T-cell (primary cell): ENCODE results near the gene PALS1. TPM values are rescaled to one million over a fixed set of nuclear protein-coding genes. Genes with fewer than 3 reads are reported as not detected.
"Not testable (repeated sequence)": the region's sequence is repeated elsewhere in the genome, so short reads cannot be mapped to it uniquely, and the experiment has no call there.

Experiments used
- ATAC-seq, 4 experiments: fragments of 200-7000 bp in 3 of 4; fragments of 150-1000 bp in 1 of 4; cut with Tn5 transposase; replicated peaks in 1 of 4; 1 replicate in 3 of 4; 2 replicates in 1 of 4; pipeline ENCODE4 v1.10.0; 2021; ENCODE audit warnings: moderate library complexity in 3 of 4, mild to moderate bottlenecking in 2 of 4, moderate number of reproducible peaks in 1 of 4
- CTCF ChIA-PET, 2 donors: fragments of 300-600 bp; sonication (Branson Sonifier 250); formaldehyde crosslinking; loops; one replicate each; lab custom pipeline; 2022; ENCODE audit warnings: antibody characterized with exemption in 2 of 2; lab: Charles Lee
- POLR2A ChIA-PET, 2 donors: fragments of 300-600 bp; sonication (Branson Sonifier 250); formaldehyde crosslinking; loops; one replicate each; lab custom pipeline; 2022; ENCODE audit warnings: antibody characterized with exemption in 2 of 2; lab: Charles Lee
- DNase-seq, 35 experiments: peaks; one replicate each; pipeline versions ENCODE4 v3.0.0 to v3.0.0-alpha.2; 2013 to 2023
- H3K27ac ChIP-seq: one replicate; pipeline ENCODE4 v1.5.1; 2013; ENCODE audit warnings: low read length
- H3K27me3 ChIP-seq, 2 experiments: replicated peaks in 1 of 2; 1 replicate in 1 of 2; 2 replicates in 1 of 2; pipeline versions ENCODE4 v1.6.1 to v1.7.0; 2013; ENCODE audit warnings: low read length in 1 of 2, mixed read lengths in 1 of 2; ENCODE audit not compliant: control insufficient read depth in 2 of 2, insufficient read depth in 2 of 2; ENCODE audit errors: extremely low read depth in 1 of 2
- H3K36me3 ChIP-seq, 2 donors: 1 replicate in 1 of 2; 2 replicates in 1 of 2; pipeline versions ENCODE4 v1.6.1 to v1.7.0; 2013; ENCODE audit warnings: low read length in 1 of 2; ENCODE audit not compliant: control insufficient read depth in 2 of 2, insufficient read depth in 1 of 2; ENCODE audit errors: extremely low read depth in 1 of 2
- H3K4me1 ChIP-seq, 2 experiments: 1 replicate in 1 of 2; 2 replicates in 1 of 2; pipeline versions ENCODE4 v1.6.1 to v1.7.0; 2013; ENCODE audit warnings: low read length in 2 of 2, mixed read lengths in 1 of 2; ENCODE audit not compliant: insufficient read depth in 2 of 2, control insufficient read depth in 1 of 2; ENCODE audit errors: extremely low read depth in 1 of 2
- H3K4me3 ChIP-seq, 2 donors: 1 replicate in 1 of 2; 2 replicates in 1 of 2; pipeline versions ENCODE4 v1.5.1 to v1.7.0; 2013; ENCODE audit warnings: mild to moderate bottlenecking in 2 of 2, low read length in 1 of 2, moderate library complexity in 1 of 2; ENCODE audit not compliant: control insufficient read depth in 1 of 2; ENCODE audit errors: extremely low read depth in 1 of 2
- H3K9me3 ChIP-seq: 2 replicates; pipeline ENCODE4 v1.7.0; 2013
- H3K27ac Mint-ChIP-seq, 2 donors: one replicate each; pipeline ENCODE4 v1.8.0; 2020 to 2021; ENCODE audit warnings: mild to moderate bottlenecking in 2 of 2, mixed read lengths in 2 of 2
- H3K27me3 Mint-ChIP-seq, 2 donors: one replicate each; pipeline ENCODE4 v1.8.0; 2021 to 2022; ENCODE audit warnings: mixed read lengths in 2 of 2
- H3K36me3 Mint-ChIP-seq: one replicate; pipeline ENCODE4 v1.8.0; 2021; ENCODE audit warnings: mixed read lengths
- H3K4me1 Mint-ChIP-seq, 3 donors: one replicate each; pipeline ENCODE4 v1.8.0; 2020 to 2022; ENCODE audit warnings: mixed read lengths in 3 of 3, mild to moderate bottlenecking in 1 of 3
- H3K4me3 Mint-ChIP-seq, 3 donors: one replicate each; pipeline ENCODE4 v1.8.0; 2020 to 2022; ENCODE audit warnings: mild to moderate bottlenecking in 3 of 3, mixed read lengths in 3 of 3, moderate library complexity in 3 of 3
- H3K9me3 Mint-ChIP-seq, 3 donors: one replicate each; pipeline ENCODE4 v1.8.0; 2020 to 2022; ENCODE audit warnings: mixed read lengths in 3 of 3
- WGBS: methylation state at CpG from one replicate; pipeline ENCODE4 v1.1.5; 2013; ENCODE audit warnings: missing lambda C conversion rate; ENCODE audit not compliant: insufficient coverage; 5-methylcytosine and 5-hydroxymethylcytosine counted together
- total RNA-seq, 35 experiments: library from RNA in 6 of 35; stranded (reverse) in 6 of 35; fragments of 120-200 nt in 1 of 35; gene quantifications; one replicate each; pipeline versions ENCODE4 v1.2.1 to v1.2.4 and lab custom pipeline; 2013 to 2026

The PALS1 gene
- total RNA-seq, 5 donors from 2014 or later (not counting 1 experiment from before 2014, with no cell fraction given) = 12.0 to 14.9 (median 14.1) TPM

DNA sequence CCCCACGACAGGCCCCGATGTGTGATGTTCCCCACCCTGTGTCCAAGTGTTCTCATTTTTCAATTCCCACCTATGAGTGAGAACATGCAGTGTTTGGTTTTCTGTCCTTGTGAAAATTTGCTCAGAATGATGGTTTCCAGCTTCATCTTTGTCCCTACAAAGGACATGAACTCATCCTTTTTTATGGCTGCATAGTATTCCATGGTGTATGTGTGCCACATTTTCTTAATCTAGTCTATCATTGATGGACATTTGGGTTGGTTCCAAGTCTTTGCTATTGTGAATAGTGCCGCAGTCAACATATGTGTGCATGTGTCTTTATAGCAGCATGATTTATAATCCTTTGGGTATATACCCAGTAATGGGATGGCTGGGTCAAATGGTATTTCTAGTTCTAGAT, 32.0 kb downstream of the PALS1 start:
- H3K4me3 ChIP-seq, H3K9me3 Mint-ChIP-seq, DNase-seq, H3K4me1 ChIP-seq, H3K36me3 ChIP-seq, H3K27me3 Mint-ChIP-seq, ATAC-seq, CTCF ChIA-PET, H3K27me3 ChIP-seq, POLR2A ChIA-PET, H3K4me3 Mint-ChIP-seq, H3K27ac Mint-ChIP-seq, H3K9me3 ChIP-seq, H3K27ac ChIP-seq: not testable (repeated sequence)
- Mint-ChIP-seq H3K4me1 (peaks cover 16 to 26% (median 16%) of the 10 kb centered on the region in 3 donors), H3K36me3 (peaks cover 37% of the 10 kb centered on the region)
- no CpG with 5 or more reads among the region's 3 CpGs for WGBS

GRCh38 chr14:67276131-67276530, 34.9 kb downstream of the PALS1 start:
- H3K27ac ChIP-seq = no peak overlapping the region
- peaks cover 10 to 29% (median 17%) of the 10 kb centered on the region in 3 donors for H3K4me1 Mint-ChIP-seq
- no peaks in the 10 kb centered on the region for H3K9me3 Mint-ChIP-seq
- POLR2A ChIA-PET = no interaction called here
- CTCF ChIA-PET = interaction anchor here (1.3 to 2.6 kb wide), 2 partner anchors 9 to 10 kb away, joined by 4 to 7 read pairs; no protein-coding TSS in a partner anchor
- no peaks in the 10 kb centered on the region for H3K27me3 Mint-ChIP-seq
- H3K36me3 ChIP-seq = no peaks in the 10 kb centered on the region
- no peaks in the 10 kb centered on the region for H3K4me1 ChIP-seq
- no peaks in the 10 kb centered on the region for H3K27me3 ChIP-seq
- H3K4me3 ChIP-seq = no peak overlapping the region
- H3K36me3 Mint-ChIP-seq = peaks cover 42% of the 10 kb centered on the region
- DNase-seq (no peak), ATAC-seq (no peak)
- H3K9me3 ChIP-seq = no peaks in the 10 kb centered on the region
- no peak overlapping the region for H3K27ac Mint-ChIP-seq
- H3K4me3 Mint-ChIP-seq = no peak overlapping the region

DNA sequence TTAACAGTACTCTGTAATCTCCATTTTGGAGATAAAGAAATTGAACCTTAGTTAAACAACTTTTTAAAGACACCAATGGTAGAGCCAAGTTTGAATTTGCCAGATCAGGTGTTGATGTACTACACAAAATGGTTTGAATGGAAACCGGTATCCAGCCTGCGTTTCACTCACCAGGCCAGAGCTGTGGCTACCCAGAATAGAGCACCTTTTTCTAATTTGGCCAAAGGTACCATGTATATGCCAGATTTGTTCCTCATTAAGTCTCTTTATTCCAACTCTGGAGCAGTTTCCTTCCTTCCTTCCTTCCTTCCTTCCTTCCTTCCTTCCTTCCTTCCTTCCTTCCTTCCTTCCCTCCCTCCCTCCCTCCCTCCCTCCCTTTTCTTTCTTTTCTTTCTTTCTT, 39.3 kb downstream of the PALS1 start:
- ATAC-seq (no peak), DNase-seq (no peak)
- POLR2A ChIA-PET = no interaction called here
- Histone ChIP-seq H3K36me3 (no peaks in the 10 kb centered on the region), H3K9me3 (no peaks in the 10 kb centered on the region), H3K4me1 (no peaks in the 10 kb centered on the region), H3K27me3 (no peaks in the 10 kb centered on the region), H3K27ac (no peak overlapping the region), H3K4me3 (no peak overlapping the region)
- Mint-ChIP-seq H3K27ac (no peak overlapping the region), H3K36me3 (peaks cover 17% of the 10 kb centered on the region), H3K4me3 (no peak overlapping the region), H3K4me1 (peaks cover 10 to 26% (median 24%) of the 10 kb centered on the region in 3 donors), H3K27me3 (no peaks in the 10 kb centered on the region), H3K9me3 (no peaks in the 10 kb centered on the region)
- no CpG with 5 or more reads among the region's 2 CpGs for WGBS
- CTCF ChIA-PET = interaction anchor here in 1 of 2 donors (0.7 kb wide), 1 partner anchor 16 kb away, joined by 3 read pairs; no protein-coding TSS in a partner anchor

DNA sequence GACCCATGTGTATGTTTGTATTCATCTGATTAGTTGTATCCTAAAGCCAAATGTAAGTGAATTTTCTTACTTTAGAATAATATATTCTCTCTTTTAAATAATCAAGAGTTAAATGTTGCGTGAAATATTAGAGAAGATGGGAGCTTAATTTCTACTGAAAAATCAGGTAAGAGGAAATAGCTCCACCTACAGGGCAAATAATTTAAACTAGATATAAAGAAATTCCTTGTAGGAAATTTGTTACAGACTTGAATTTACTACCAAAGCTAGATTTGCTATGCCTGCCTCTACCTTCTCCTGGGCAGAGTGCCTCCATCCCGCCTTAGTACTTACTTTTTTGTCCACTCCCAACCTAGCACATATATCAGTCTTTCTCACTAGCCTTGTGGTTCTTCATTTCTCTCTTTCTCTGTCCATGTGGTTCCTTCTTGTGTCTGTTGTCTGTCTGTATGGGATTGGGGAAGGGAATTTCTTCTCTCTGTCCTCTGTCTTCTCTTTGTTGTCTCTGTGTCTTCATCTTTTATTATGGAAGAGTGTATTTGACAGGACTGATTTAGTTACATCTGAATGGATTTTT, 44.7 kb downstream of the PALS1 start:
- no peaks in the 10 kb centered on the region for H3K27me3 Mint-ChIP-seq
- ATAC-seq (no peak), DNase-seq (peak in 1 of 35 experiments; percentile 57)
- ChIA-PET CTCF (interaction anchor here (0.5 to 2.7 kb wide), 22 partner anchors 9 to 1871 kb away, joined by 3 to 22 read pairs (median 4); no protein-coding TSS in a partner anchor), POLR2A (interaction anchor here (0.7 kb wide), 2 partner anchors 37 to 1364 kb away, joined by 5 to 8 read pairs; no protein-coding TSS in a partner anchor)
- H3K4me1 Mint-ChIP-seq = peaks cover 0 to 9% (median 5%) of the 10 kb centered on the region in 3 donors
- WGBS = no CpG with 5 or more reads among the region's 2 CpGs
- H3K9me3 ChIP-seq = no peaks in the 10 kb centered on the region
- H3K9me3 Mint-ChIP-seq = no peaks in the 10 kb centered on the region
- H3K4me3 ChIP-seq = no peak overlapping the region
- H3K4me1 ChIP-seq = no peaks in the 10 kb centered on the region
- H3K27me3 ChIP-seq = no peaks in the 10 kb centered on the region
- no peaks in the 10 kb centered on the region for H3K36me3 Mint-ChIP-seq
- H3K27ac Mint-ChIP-seq = no peak overlapping the region
- no peak overlapping the region for H3K4me3 Mint-ChIP-seq
- H3K27ac ChIP-seq = no peak overlapping the region
- H3K36me3 ChIP-seq = no peaks in the 10 kb centered on the region

Other genes starting within 250 kb of the PALS1 start
- under 1 TPM in 1 of 5 donors, not detected in 4; 0.19 TPM for gene GARIN2, start 52.0 kb upstream of the PALS1 start, total RNA-seq
- 10 to 100 TPM; 20.9 to 31.1 (median 24.5) TPM for gene ATP6V1D, start 118.4 kb downstream of the PALS1 start, total RNA-seq
- 10 to 100 TPM; 38.8 to 66.0 (median 57.0) TPM for gene EIF2S1, start 118.9 kb downstream of the PALS1 start, total RNA-seq
- 1 to 10 TPM in 4 of 5 donors, under 1 TPM in 1; 0.79 to 4.0 (median 3.5) TPM for gene PLEK2, start 170.7 kb downstream of the PALS1 start, total RNA-seq
- 10 to 100 TPM; 19.0 to 41.7 (median 32.3) TPM for gene TMEM229B, start 247.3 kb downstream of the PALS1 start, total RNA-seq